DOHH2 (cell line): Measurements from ENCODE around the gene MLC1.
"Not testable (repeated sequence)": the region's sequence is repeated elsewhere in the genome, so short reads cannot be mapped to it uniquely, and the experiment has no call there.

Experiments used
- EZH2phosphoT487 ChIP-seq: fragments of 200-600 bp; sonication (generic); IDR thresholded peaks from 2 replicates; pipeline ENCODE4 v1.6.1; 2017; ENCODE audit warnings: borderline replicate concordance, mild to moderate bottlenecking, antibody characterized with exemption, low read length, moderate library complexity, mixed read lengths
- TF ChIP-seq, protein P1 (sequence below): fragments of 200-600 bp; sonication (generic); IDR thresholded peaks from one replicate; pipeline ENCODE4 v1.5.1; 2014; ENCODE audit warnings: antibody characterized with exemption, mild to moderate bottlenecking, low read depth, low read length; ENCODE audit not compliant: poor library complexity, severe bottlenecking

DNA sequence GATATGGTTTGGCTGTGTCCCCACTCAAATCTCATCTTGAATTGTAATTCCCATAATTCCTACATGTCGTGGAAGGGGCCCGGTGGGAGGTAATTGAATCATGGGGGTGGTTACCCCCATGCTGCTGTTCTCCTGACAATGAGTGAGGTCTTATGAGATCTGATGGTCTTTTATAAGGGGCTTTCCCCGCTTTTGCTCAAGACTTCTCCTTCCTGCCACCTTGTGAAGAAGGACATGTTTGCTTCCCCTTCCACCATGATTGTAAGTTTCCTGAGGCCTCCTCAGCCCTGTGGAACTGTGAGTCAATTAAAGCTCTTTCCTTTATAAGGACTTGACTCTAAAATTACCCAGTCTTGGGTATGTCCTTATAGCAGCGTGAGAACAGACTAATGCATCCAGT is 1.7 kb upstream of the MLC1 start:
- TF ChIP-seq, protein P1, sequence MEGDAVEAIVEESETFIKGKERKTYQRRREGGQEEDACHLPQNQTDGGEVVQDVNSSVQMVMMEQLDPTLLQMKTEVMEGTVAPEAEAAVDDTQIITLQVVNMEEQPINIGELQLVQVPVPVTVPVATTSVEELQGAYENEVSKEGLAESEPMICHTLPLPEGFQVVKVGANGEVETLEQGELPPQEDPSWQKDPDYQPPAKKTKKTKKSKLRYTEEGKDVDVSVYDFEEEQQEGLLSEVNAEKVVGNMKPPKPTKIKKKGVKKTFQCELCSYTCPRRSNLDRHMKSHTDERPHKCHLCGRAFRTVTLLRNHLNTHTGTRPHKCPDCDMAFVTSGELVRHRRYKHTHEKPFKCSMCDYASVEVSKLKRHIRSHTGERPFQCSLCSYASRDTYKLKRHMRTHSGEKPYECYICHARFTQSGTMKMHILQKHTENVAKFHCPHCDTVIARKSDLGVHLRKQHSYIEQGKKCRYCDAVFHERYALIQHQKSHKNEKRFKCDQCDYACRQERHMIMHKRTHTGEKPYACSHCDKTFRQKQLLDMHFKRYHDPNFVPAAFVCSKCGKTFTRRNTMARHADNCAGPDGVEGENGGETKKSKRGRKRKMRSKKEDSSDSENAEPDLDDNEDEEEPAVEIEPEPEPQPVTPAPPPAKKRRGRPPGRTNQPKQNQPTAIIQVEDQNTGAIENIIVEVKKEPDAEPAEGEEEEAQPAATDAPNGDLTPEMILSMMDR = not testable (repeated sequence)
- not testable (repeated sequence) for TF ChIP-seq EZH2phosphoT487
